ENCODE results near the gene EMILIN2.

DNA sequence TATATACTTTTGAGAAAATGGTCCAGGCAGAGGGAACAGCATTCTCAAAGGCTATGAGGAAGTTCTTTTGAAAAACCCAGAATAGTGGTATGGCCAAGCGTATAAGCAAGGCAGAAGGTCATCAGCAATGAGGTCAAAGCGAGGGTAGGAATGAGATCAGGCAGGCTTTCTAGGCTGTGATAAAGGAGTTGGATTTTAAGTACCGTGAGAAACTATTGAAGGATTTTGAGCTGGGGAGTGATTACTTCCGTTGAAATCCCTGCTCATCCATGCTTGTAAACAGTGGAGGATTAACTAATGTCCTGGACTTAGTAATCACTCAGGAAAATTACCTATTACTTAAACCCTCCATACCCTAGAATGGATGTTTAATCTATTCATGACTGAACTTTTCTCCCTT, 50.2 kb downstream of the EMILIN2 start:
- TF ChIP-seq POLR2A (IDR thresholded peaks at IDR 0.05), result no peak
- TF ChIP-seq, protein P1, sequence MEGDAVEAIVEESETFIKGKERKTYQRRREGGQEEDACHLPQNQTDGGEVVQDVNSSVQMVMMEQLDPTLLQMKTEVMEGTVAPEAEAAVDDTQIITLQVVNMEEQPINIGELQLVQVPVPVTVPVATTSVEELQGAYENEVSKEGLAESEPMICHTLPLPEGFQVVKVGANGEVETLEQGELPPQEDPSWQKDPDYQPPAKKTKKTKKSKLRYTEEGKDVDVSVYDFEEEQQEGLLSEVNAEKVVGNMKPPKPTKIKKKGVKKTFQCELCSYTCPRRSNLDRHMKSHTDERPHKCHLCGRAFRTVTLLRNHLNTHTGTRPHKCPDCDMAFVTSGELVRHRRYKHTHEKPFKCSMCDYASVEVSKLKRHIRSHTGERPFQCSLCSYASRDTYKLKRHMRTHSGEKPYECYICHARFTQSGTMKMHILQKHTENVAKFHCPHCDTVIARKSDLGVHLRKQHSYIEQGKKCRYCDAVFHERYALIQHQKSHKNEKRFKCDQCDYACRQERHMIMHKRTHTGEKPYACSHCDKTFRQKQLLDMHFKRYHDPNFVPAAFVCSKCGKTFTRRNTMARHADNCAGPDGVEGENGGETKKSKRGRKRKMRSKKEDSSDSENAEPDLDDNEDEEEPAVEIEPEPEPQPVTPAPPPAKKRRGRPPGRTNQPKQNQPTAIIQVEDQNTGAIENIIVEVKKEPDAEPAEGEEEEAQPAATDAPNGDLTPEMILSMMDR (IDR thresholded peaks at IDR 0.05), result no peak

All from prostate gland (tissue), 2 donors.